HG03135 (cell line): ENCODE data around the gene NRROS.
A peak's percentile ranks its signal among the peaks of the same experiment; 100 is the strongest.

Experiments used
- ATAC-seq: cut with Tn5 transposase; IDR thresholded peaks from one replicate; pipeline ENCODE4 v1.9.1; 2021; ENCODE audit warnings: mild to moderate bottlenecking, moderate library complexity; ENCODE audit not compliant: unreplicated experiment

Gene NRROS

GRCh38 chr3:196677353-196677752, 37.9 kb downstream of the NRROS start:
- ATAC-seq, result no peak

- ATAC-seq, result no peak
Observed at GRCh38 chr3:196677931-196678330, 38.4 kb downstream of the NRROS start.

- ATAC-seq, result peak; percentile 66
Observed at GRCh38 chr3:196684548-196685407, 45.3 kb downstream of the NRROS start.

- ATAC-seq, result no peak
Observed at GRCh38 chr3:196686436-196686835, 46.9 kb downstream of the NRROS start.

- ATAC-seq, result no peak
Observed at GRCh38 chr3:196688349-196688748, 48.9 kb downstream of the NRROS start.

- ATAC-seq, result no peak
Observed at GRCh38 chr3:196689941-196690660, 50.6 kb downstream of the NRROS start.

- ATAC-seq, result no peak
Observed at GRCh38 chr3:196691386-196691785, 51.9 kb downstream of the NRROS start.

- ATAC-seq, result no peak
Observed at GRCh38 chr3:196694202-196694638, 54.7 kb downstream of the NRROS start.

GRCh38 chr3:196694941-196695848, 55.7 kb downstream of the NRROS start:
- ATAC-seq, result no peak

GRCh38 chr3:196695849-196696226, 56.3 kb downstream of the NRROS start:
- ATAC-seq, result no peak

GRCh38 chr3:196697270-196697669, 57.8 kb downstream of the NRROS start:
- ATAC-seq, result no peak

- ATAC-seq, result no peak
Observed at GRCh38 chr3:196699749-196700148, 60.3 kb downstream of the NRROS start.

GRCh38 chr3:196700801-196701200, 61.3 kb downstream of the NRROS start:
- no peak for ATAC-seq

- ATAC-seq, result no peak
Observed at GRCh38 chr3:196706327-196706726, 66.8 kb downstream of the NRROS start.

GRCh38 chr3:196706731-196707130, 67.2 kb downstream of the NRROS start:
- ATAC-seq, result no peak

- ATAC-seq, result no peak
Observed at GRCh38 chr3:196707566-196707965, 68.1 kb downstream of the NRROS start.

GRCh38 chr3:196708467-196708866, 69.0 kb downstream of the NRROS start:
- ATAC-seq, result no peak
